Measurements from ENCODE around the gene OR13J1. TPM values are rescaled to one million over a fixed set of nuclear protein-coding genes. Genes with fewer than 3 reads are reported as not detected.

Gene OR13J1
- total and polyA plus RNA-seq, 4 donors = not detected

GRCh38 chr9:35864695-35865255 is 5.4 kb downstream of the OR13J1 start:
- no peak overlapping the region for H3K4me3 ChIP-seq
- no peaks in the 10 kb centered on the region for H3K9me3 ChIP-seq (ENCODE audit: control insufficient read depth in 4 of 4, insufficient read depth in 3 of 4, low read length in 3 of 4)
- TF ChIP-seq, protein P1, sequence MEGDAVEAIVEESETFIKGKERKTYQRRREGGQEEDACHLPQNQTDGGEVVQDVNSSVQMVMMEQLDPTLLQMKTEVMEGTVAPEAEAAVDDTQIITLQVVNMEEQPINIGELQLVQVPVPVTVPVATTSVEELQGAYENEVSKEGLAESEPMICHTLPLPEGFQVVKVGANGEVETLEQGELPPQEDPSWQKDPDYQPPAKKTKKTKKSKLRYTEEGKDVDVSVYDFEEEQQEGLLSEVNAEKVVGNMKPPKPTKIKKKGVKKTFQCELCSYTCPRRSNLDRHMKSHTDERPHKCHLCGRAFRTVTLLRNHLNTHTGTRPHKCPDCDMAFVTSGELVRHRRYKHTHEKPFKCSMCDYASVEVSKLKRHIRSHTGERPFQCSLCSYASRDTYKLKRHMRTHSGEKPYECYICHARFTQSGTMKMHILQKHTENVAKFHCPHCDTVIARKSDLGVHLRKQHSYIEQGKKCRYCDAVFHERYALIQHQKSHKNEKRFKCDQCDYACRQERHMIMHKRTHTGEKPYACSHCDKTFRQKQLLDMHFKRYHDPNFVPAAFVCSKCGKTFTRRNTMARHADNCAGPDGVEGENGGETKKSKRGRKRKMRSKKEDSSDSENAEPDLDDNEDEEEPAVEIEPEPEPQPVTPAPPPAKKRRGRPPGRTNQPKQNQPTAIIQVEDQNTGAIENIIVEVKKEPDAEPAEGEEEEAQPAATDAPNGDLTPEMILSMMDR (IDR thresholded peaks at IDR 0.05; ENCODE audit: control extremely low read depth, extremely low read depth) = no peak
- no peak for DNase-seq
- no peak for ATAC-seq (ENCODE audit: insufficient read depth, low FRiP score)
- no peak overlapping the region for H3K9ac ChIP-seq (ENCODE audit: insufficient read depth in 1 of 2, low read length in 2 of 2)
- H3K27ac ChIP-seq (ENCODE audit: low read depth in 1 of 2, low read length in 1 of 2) = no peak overlapping the region
- peaks cover 0 to 1% (median 0%) of the 10 kb centered on the region in 5 donors for H3K4me1 ChIP-seq (ENCODE audit: control insufficient read depth in 5 of 5, insufficient read depth in 5 of 5, low read length in 5 of 5)
- H3K36me3 ChIP-seq (ENCODE audit: control insufficient read depth in 4 of 4, insufficient read depth in 4 of 4, low read length in 4 of 4) = no peaks in the 10 kb centered on the region
- no peaks in the 10 kb centered on the region for H3K27me3 ChIP-seq (ENCODE audit: control insufficient read depth in 3 of 3, insufficient read depth in 3 of 3, low read length in 2 of 3)
- WGBS, 2 donors = 86 to 89% methylated on average over 8 of the region's 8 CpGs

DNA sequence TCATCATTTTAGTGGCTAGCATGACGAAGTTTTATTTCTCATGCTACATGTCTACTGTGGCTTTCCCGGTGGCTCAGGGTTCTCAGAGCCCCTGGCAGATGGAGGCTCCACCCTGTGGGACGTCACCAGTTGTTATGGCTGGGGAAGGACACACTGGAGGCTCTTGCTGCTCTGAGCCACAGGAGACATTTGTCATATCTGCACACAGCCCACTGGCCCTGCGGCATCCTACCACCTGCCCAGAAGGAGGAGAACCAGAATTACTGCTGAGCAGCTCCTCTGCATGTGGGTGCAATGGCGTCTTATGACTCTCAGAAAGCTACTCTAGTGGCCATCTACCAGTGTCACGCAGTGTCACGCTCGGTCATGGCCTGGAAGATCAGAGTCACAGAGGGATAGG is 6.6 kb downstream of the OR13J1 start:
- Histone ChIP-seq H3K9me3 (ENCODE audit: control insufficient read depth in 4 of 4, insufficient read depth in 3 of 4, low read length in 3 of 4) (no peaks in the 10 kb centered on the region), H3K27me3 (ENCODE audit: control insufficient read depth in 3 of 3, insufficient read depth in 3 of 3, low read length in 2 of 3) (no peaks in the 10 kb centered on the region), H3K36me3 (ENCODE audit: control insufficient read depth in 4 of 4, insufficient read depth in 4 of 4, low read length in 4 of 4) (no peaks in the 10 kb centered on the region), H3K4me3 (no peak overlapping the region), H3K9ac (ENCODE audit: insufficient read depth in 1 of 2, low read length in 2 of 2) (no peak overlapping the region), H3K27ac (ENCODE audit: low read depth in 1 of 2, low read length in 1 of 2) (no peak overlapping the region), H3K4me1 (ENCODE audit: control insufficient read depth in 5 of 5, insufficient read depth in 5 of 5, low read length in 5 of 5) (peaks cover 0 to 11% (median 0%) of the 10 kb centered on the region in 5 donors)
- DNase-seq (no peak), ATAC-seq (ENCODE audit: insufficient read depth, low FRiP score) (no peak)
- 76 to 82% methylated on average over 8 of the region's 8 CpGs for WGBS, 2 donors
- TF ChIP-seq, protein P1 (IDR thresholded peaks at IDR 0.05; ENCODE audit: control extremely low read depth, extremely low read depth) = no peak

DNA sequence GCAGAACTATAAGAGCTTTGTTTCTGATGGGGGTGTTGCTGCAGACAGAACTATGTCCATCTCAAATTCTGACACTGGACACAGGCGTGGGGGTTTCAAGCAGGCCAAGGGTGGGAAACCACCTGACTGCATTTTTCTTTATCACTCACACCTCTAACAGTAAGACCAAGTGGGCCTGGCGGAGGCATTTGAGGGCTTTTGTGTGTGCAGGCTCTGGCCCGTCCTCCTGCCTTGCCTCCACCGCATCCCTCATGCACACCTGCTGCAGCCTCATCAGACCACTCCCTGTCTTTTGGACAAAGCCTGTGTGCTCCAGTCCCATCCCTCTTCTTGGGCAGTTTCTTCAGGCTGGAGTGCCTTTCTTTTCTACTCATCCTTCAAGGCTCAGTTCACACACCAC is 7.9 kb downstream of the OR13J1 start:
- DNase-seq = no peak
- TF ChIP-seq, protein P1 (IDR thresholded peaks at IDR 0.05; ENCODE audit: control extremely low read depth, extremely low read depth) = no peak
- Histone ChIP-seq H3K36me3 (ENCODE audit: control insufficient read depth in 4 of 4, insufficient read depth in 4 of 4, low read length in 4 of 4) (no peaks in the 10 kb centered on the region), H3K4me3 (no peak overlapping the region), H3K9ac (ENCODE audit: insufficient read depth in 1 of 2, low read length in 2 of 2) (no peak overlapping the region), H3K27me3 (ENCODE audit: control insufficient read depth in 3 of 3, insufficient read depth in 3 of 3, low read length in 2 of 3) (no peaks in the 10 kb centered on the region), H3K27ac (ENCODE audit: low read depth in 1 of 2, low read length in 1 of 2) (no peak overlapping the region), H3K9me3 (ENCODE audit: control insufficient read depth in 4 of 4, insufficient read depth in 3 of 4, low read length in 3 of 4) (no peaks in the 10 kb centered on the region), H3K4me1 (ENCODE audit: control insufficient read depth in 5 of 5, insufficient read depth in 5 of 5, low read length in 5 of 5) (peaks cover 0 to 11% (median 0%) of the 10 kb centered on the region in 5 donors)
- ATAC-seq (ENCODE audit: insufficient read depth, low FRiP score) = no peak
- 87 to 88% methylated on average over 4 of the region's 4 CpGs for WGBS, 2 donors

Data from lung (tissue), 12 donors.